Esophagus muscularis mucosa (tissue), 4 donors: ENCODE results near the gene ITPR1. TPM values are rescaled to one million over a fixed set of nuclear protein-coding genes. Genes with fewer than 3 reads are reported as not detected.

Source experiments
- DNase-seq: peaks from one replicate; pipeline ENCODE4 v3.0.0-alpha.2; 2017; ENCODE audit errors: extremely low spot score
- H3K27ac ChIP-seq, 4 donors: fragments of 200-600 bp; sonication (generic); replicated peaks in 1 of 4; 1 replicate in 3 of 4; 2 replicates in 1 of 4; pipeline ENCODE4 v1.5.1; 2016 to 2019; ENCODE audit warnings: mild to moderate bottlenecking in 1 of 4
- H3K27me3 ChIP-seq, 4 donors: fragments of 200-600 bp; sonication (generic); one replicate each; pipeline versions ENCODE4 v1.5.1 to v1.6.0; 2016 to 2019
- H3K36me3 ChIP-seq, 4 donors: fragments of 200-600 bp; sonication (generic); one replicate each; pipeline ENCODE4 v1.5.1; 2016 to 2019
- H3K4me1 ChIP-seq, 4 donors: fragments of 200-600 bp; sonication (generic); one replicate each; pipeline ENCODE4 v1.5.1; 2016 to 2019
- H3K4me3 ChIP-seq, 4 donors: fragments of 200-600 bp; sonication (generic); 1 replicate in 2 of 4; 2 replicates in 2 of 4; pipeline ENCODE4 v1.5.1; 2016 to 2019; ENCODE audit warnings: mild to moderate bottlenecking in 4 of 4, moderate library complexity in 1 of 4
- H3K9me3 ChIP-seq, 4 donors: fragments of 200-600 bp; sonication (generic); 1 replicate in 3 of 4; 2 replicates in 1 of 4; pipeline ENCODE4 v1.5.1; 2016 to 2019
- EP300 ChIP-seq: sonication (generic); formaldehyde crosslinking; IDR thresholded peaks from one replicate; pipeline ENCODE4 v1.6.1; 2017; ENCODE audit warnings: antibody characterized with exemption
- POLR2A ChIP-seq: fragments of 450-650 bp; IDR thresholded peaks from one replicate; pipeline ENCODE4 v1.6.1; 2017; ENCODE audit warnings: antibody characterized with exemption, moderate library complexity, mild to moderate bottlenecking, low read depth
- POLR2AphosphoS5 ChIP-seq, 2 donors: sonication (generic); formaldehyde crosslinking; IDR thresholded peaks; one replicate each; pipeline ENCODE4 v1.6.1; 2017; ENCODE audit warnings: antibody characterized with exemption in 2 of 2
- WGBS: methylation state at CpG from one replicate; pipeline ENCODE4 v1.1.5; 2018; 5-methylcytosine and 5-hydroxymethylcytosine counted together
- intact Hi-C: fragments of 100-400 bp; cut with DNase I; formaldehyde crosslinking; loops from one replicate; pipeline ENCODE4 v1.15.1; 2023
- total RNA-seq, 4 donors: library from RNA; depleted of rRNA; stranded (reverse); fragments of >200 nt; gene quantifications; one replicate each; pipeline versions ENCODE4 v1.1.0 to v1.2.1, GENCODE V29; 2016
- TF ChIP-seq, protein P1 (sequence below), 3 experiments: fragments of 200-600 bp in 2 of 3; fragments of 450-650 bp in 1 of 3; sonication (generic) in 2 of 3; IDR thresholded peaks; one replicate each; pipeline ENCODE4 v1.5.1; 2017 to 2019; ENCODE audit warnings: antibody characterized with exemption in 3 of 3, mild to moderate bottlenecking in 2 of 3, moderate library complexity in 1 of 3

The ITPR1 gene
- total RNA-seq, 4 donors from 2014 or later = 204 to 271 (median 222) TPM

DNA sequence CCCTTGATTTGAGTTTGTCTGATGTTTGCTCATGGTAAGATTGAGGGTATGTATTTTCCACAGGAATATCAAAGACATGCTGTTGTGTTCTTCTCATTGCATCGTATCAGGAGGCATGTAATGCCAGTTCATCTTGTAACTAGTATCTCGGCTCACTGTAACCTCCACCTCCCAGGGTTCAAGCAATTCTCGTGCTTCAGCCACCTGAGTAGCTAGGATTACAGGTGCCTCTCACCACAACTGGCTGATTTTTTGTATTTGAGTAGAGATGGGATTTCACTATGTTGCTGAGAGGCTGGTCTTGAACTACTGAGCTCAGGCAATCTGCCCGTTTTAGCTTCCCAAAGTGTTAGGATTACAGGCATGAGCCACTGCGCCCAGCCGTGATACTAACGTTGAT is 323.2 kb downstream of the ITPR1 start:
- no peak overlapping the region for H3K4me3 ChIP-seq
- H3K4me1 ChIP-seq = peaks cover 0 to 27% (median 18%) of the 10 kb centered on the region in 4 donors
- H3K36me3 ChIP-seq = peaks cover 45 to 93% (median 62%) of the 10 kb centered on the region in 4 donors
- no peaks in the 10 kb centered on the region for H3K9me3 ChIP-seq
- TF ChIP-seq EP300 = no peak
- TF ChIP-seq, protein P1, sequence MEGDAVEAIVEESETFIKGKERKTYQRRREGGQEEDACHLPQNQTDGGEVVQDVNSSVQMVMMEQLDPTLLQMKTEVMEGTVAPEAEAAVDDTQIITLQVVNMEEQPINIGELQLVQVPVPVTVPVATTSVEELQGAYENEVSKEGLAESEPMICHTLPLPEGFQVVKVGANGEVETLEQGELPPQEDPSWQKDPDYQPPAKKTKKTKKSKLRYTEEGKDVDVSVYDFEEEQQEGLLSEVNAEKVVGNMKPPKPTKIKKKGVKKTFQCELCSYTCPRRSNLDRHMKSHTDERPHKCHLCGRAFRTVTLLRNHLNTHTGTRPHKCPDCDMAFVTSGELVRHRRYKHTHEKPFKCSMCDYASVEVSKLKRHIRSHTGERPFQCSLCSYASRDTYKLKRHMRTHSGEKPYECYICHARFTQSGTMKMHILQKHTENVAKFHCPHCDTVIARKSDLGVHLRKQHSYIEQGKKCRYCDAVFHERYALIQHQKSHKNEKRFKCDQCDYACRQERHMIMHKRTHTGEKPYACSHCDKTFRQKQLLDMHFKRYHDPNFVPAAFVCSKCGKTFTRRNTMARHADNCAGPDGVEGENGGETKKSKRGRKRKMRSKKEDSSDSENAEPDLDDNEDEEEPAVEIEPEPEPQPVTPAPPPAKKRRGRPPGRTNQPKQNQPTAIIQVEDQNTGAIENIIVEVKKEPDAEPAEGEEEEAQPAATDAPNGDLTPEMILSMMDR (IDR thresholded peaks at IDR 0.05) = no peak
- no peak for TF ChIP-seq POLR2AphosphoS5 (IDR thresholded peaks at IDR 0.05)
- no peak for TF ChIP-seq POLR2A
- 97% methylated on average over 7 of the region's 7 CpGs for WGBS
- intact Hi-C loops = no loop called here
- DNase-seq = no peak
- no peak overlapping the region for H3K27ac ChIP-seq
- H3K27me3 ChIP-seq = no peaks in the 10 kb centered on the region

DNA sequence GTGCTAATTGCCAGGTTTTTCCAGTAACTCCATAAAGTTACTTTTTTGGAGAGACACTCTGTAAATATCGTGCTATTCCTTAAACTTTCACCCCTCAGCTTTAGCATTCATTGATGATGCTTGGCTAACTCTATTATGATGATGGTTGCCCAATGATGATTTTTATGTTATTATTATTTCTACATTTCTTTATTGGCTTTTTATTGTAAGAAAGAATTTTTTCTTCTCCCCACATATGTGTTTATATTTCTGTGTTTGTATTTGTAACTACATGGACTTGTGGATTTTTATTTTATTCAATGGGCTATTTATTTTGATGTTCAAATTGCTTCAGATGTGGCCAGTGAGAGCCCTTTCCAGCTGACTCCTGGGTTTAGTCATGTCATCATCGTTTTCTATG is 323.6 kb downstream of the ITPR1 start:
- H3K4me3 ChIP-seq = no peak overlapping the region
- peaks cover 0 to 25% (median 14%) of the 10 kb centered on the region in 4 donors for H3K4me1 ChIP-seq
- WGBS = 71% methylated on average over 2 of the region's 2 CpGs
- H3K36me3 ChIP-seq = peaks cover 48 to 93% (median 66%) of the 10 kb centered on the region in 4 donors
- intact Hi-C loops = no loop called here
- no peaks in the 10 kb centered on the region for H3K27me3 ChIP-seq
- H3K9me3 ChIP-seq = no peaks in the 10 kb centered on the region
- H3K27ac ChIP-seq = no peak overlapping the region
- no peak for DNase-seq
- TF ChIP-seq EP300 = no peak

DNA sequence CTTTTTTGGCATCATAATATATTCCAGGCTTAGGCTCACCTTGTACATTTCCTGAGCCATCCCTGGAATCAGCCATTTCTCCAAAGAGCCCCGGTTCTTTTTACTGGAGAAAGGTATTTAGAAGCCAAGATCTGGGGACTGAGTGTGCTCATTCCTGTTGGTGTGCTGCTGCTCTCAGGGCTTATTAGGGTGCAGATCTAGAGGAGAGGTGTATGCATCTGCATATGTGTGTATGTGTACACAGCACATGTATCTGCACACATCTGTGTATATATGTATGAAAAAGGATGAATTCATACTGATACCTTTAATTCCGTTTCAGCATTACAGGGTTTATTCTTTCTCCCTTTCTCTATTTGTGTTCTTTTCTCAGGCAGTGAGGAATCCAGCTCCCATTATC is 324.0 kb downstream of the ITPR1 start:
- intact Hi-C loops = no loop called here
- Histone ChIP-seq H3K36me3 (peaks cover 48 to 97% (median 69%) of the 10 kb centered on the region in 4 donors), H3K4me1 (peaks cover 0 to 21% (median 10%) of the 10 kb centered on the region in 4 donors), H3K9me3 (no peaks in the 10 kb centered on the region), H3K27me3 (no peaks in the 10 kb centered on the region), H3K27ac (no peak overlapping the region), H3K4me3 (no peak overlapping the region)
- TF ChIP-seq EP300 (no peak), POLR2A (no peak), POLR2AphosphoS5 (IDR thresholded peaks at IDR 0.05) (no peak)
- TF ChIP-seq, protein P1 (IDR thresholded peaks at IDR 0.05) = no peak
- DNase-seq = no peak
- 70% methylated on average over 2 of the region's 2 CpGs for WGBS

DNA sequence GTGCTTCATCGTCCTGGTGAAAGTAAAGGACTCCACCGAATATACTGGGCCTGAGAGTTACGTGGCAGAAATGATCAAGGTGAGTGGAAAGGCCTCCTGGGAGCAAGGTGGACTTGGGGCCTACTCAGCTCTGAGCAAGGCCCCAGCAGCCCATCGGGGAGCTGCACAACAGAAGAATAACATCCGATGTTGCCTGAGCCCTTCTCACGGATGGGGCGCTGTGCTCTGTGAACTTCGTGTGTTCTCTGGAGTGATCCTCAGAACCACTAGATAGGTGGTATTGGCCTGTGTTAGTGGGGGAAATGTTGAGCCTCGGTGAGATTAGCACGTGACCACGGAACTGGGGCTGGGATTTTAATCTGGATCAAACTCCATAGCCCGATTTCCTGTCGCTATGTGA is 325.0 kb downstream of the ITPR1 start:
- H3K27ac ChIP-seq = no peak overlapping the region
- 96% methylated on average over 13 of the region's 13 CpGs for WGBS
- no peaks in the 10 kb centered on the region for H3K9me3 ChIP-seq
- TF ChIP-seq EP300 (no peak), POLR2A (no peak), POLR2AphosphoS5 (IDR thresholded peaks at IDR 0.05) (no peak)
- TF ChIP-seq, protein P1 (IDR thresholded peaks at IDR 0.05) = no peak
- H3K27me3 ChIP-seq = no peaks in the 10 kb centered on the region
- peaks cover 48 to 95% (median 69%) of the 10 kb centered on the region in 4 donors for H3K36me3 ChIP-seq
- intact Hi-C loops = no loop called here
- H3K4me1 ChIP-seq = peaks cover 0 to 12% (median under 1%) of the 10 kb centered on the region in 4 donors
- no peak overlapping the region for H3K4me3 ChIP-seq
- DNase-seq = no peak

DNA sequence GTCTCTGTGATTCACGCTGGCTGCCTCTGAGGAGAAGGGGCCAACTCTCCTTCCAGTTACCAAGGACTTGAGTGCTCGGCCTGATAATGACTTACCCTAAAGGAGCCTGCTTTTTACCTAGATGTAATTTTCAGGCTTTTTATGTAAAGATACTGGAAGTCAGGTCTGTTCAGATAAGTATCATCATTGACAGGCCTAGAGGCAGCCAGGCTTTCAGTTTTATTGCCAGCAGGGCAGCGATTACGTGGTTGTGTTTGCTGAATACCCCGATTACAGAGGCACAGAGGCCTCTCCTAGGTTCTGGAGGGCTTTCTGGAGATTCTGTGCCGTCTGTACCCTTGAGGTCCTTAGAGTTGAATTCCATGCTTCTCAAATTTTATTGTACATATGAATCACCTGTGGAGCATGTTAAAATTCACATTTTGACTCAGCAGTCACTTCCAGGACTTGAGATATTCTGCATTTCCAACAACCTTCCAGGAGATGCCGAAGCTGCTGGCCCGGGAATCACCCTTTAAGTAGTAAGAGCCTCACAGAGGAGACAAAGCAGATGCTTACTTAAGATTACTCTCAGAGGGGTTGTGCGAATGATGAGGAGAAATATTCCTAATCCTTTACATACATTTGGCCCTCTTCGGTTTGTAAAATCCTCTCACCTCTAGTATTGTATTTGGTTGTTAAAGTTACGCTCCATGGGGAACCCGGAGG is 326.0 kb downstream of the ITPR1 start:
- H3K4me1 ChIP-seq = peaks cover 0 to 6% (median 3%) of the 10 kb centered on the region in 4 donors
- TF ChIP-seq POLR2A (no peak), EP300 (no peak), POLR2AphosphoS5 (IDR thresholded peaks at IDR 0.05) (no peak)
- TF ChIP-seq, protein P1 (IDR thresholded peaks at IDR 0.05) = no peak
- H3K27ac ChIP-seq = no peak overlapping the region
- intact Hi-C loops = no loop called here
- H3K4me3 ChIP-seq = no peak overlapping the region
- 92% methylated on average over 12 of the region's 12 CpGs for WGBS
- H3K9me3 ChIP-seq = no peaks in the 10 kb centered on the region
- peaks cover 38 to 92% (median 63%) of the 10 kb centered on the region in 4 donors for H3K36me3 ChIP-seq
- no peaks in the 10 kb centered on the region for H3K27me3 ChIP-seq
- DNase-seq = no peak
